ENCODE results near the gene GJB2. TPM values are rescaled to one million over a fixed set of nuclear protein-coding genes. Genes with fewer than 3 reads are reported as not detected.

The GJB2 gene
- total RNA-seq, 5 donors from 2014 or later (not counting 1 experiment from before 2014, with no cell fraction given), result 0.10 to 0.15 TPM; not detected in 3

- Mint-ChIP-seq H3K9me3 (peaks cover 2 to 7% (median 7%) of the 10 kb centered on the region in 3 donors), H3K36me3 (no peaks in the 10 kb centered on the region), H3K27ac (no peak overlapping the region), H3K4me3 (no peak overlapping the region), H3K27me3 (peaks cover 0 to 6% of the 10 kb centered on the region in 2 donors), H3K4me1 (peaks cover 12 to 20% (median 16%) of the 10 kb centered on the region in 3 donors)
- Histone ChIP-seq H3K4me3 (ENCODE audit: control insufficient read depth in 1 of 2, extremely low read depth in 1 of 2, low read length in 1 of 2) (no peak overlapping the region), H3K27ac (ENCODE audit: low read length) (no peak overlapping the region), H3K27me3 (replicated peaks in 1 of 2; ENCODE audit: control insufficient read depth in 2 of 2, extremely low read depth in 1 of 2, insufficient read depth in 2 of 2, low read length in 1 of 2) (no peaks in the 10 kb centered on the region), H3K36me3 (ENCODE audit: control insufficient read depth in 2 of 2, extremely low read depth in 1 of 2, insufficient read depth in 1 of 2, low read length in 1 of 2) (no peaks in the 10 kb centered on the region), H3K4me1 (ENCODE audit: control insufficient read depth in 1 of 2, extremely low read depth in 1 of 2, insufficient read depth in 2 of 2, low read length in 2 of 2) (no peaks in the 10 kb centered on the region), H3K9me3 (no peaks in the 10 kb centered on the region)
- ATAC-seq (replicated peaks in 1 of 4), result no peak
- WGBS (ENCODE audit: insufficient coverage), result 94% methylated on average over 2 of the region's 3 CpGs
- no peak for DNase-seq
- ChIA-PET POLR2A (no interaction called here), CTCF (no interaction called here)
Observed at GRCh38 chr13:20217168-20217567, 24.4 kb upstream of the GJB2 start.

DNA sequence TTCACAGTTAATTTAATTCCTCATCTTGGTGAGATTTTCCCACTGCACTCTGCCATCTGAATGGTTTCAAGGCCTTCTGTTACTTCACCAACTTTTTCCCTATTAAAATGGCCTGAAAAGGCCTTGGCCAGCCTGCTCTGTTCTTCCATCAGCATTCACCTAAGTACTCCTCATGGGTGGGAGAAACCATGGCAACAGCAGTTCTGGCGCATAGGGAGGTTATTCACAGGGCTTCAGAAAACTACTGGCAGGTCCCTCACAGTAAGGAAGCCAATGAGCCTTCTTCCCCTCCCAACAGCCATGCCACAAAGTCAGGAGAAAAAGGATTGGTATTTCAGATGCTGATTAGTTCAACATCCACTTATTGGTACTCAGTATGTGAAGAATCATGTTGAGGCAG lies 17.2 kb upstream of the GJB2 start:
- DNase-seq (no peak), ATAC-seq (replicated peaks in 1 of 4) (no peak)
- peaks cover 0 to 9% (median 0%) of the 10 kb centered on the region in 3 donors for H3K4me1 Mint-ChIP-seq
- CTCF ChIA-PET, result interaction anchor here in 1 of 2 donors (1.1 kb wide), 1 partner anchor 28 kb away, joined by 4 read pairs; no protein-coding TSS in a partner anchor
- H3K9me3 ChIP-seq, result no peaks in the 10 kb centered on the region
- H3K4me1 ChIP-seq (ENCODE audit: control insufficient read depth in 1 of 2, extremely low read depth in 1 of 2, insufficient read depth in 2 of 2, low read length in 2 of 2), result no peaks in the 10 kb centered on the region
- no peak overlapping the region for H3K4me3 ChIP-seq (ENCODE audit: control insufficient read depth in 1 of 2, extremely low read depth in 1 of 2, low read length in 1 of 2)
- H3K4me3 Mint-ChIP-seq, result no peak overlapping the region
- no peaks in the 10 kb centered on the region for H3K36me3 ChIP-seq (ENCODE audit: control insufficient read depth in 2 of 2, extremely low read depth in 1 of 2, insufficient read depth in 1 of 2, low read length in 1 of 2)
- POLR2A ChIA-PET, result no interaction called here
- no CpG with 5 or more reads among the region's 1 CpG for WGBS (ENCODE audit: insufficient coverage)
- peaks cover 0 to 23% of the 10 kb centered on the region in 2 experiments for H3K27me3 ChIP-seq (replicated peaks in 1 of 2; ENCODE audit: control insufficient read depth in 2 of 2, extremely low read depth in 1 of 2, insufficient read depth in 2 of 2, low read length in 1 of 2)
- no peak overlapping the region for H3K27ac ChIP-seq (ENCODE audit: low read length)
- peaks cover 2 to 7% (median 7%) of the 10 kb centered on the region in 3 donors for H3K9me3 Mint-ChIP-seq
- H3K27ac Mint-ChIP-seq, result no peak overlapping the region
- H3K36me3 Mint-ChIP-seq, result no peaks in the 10 kb centered on the region
- peaks cover 18 to 33% of the 10 kb centered on the region in 2 donors for H3K27me3 Mint-ChIP-seq

- 57% methylated on average over 13 of the region's 16 CpGs for WGBS (ENCODE audit: insufficient coverage)
- ChIA-PET POLR2A (no interaction called here), CTCF (no interaction called here)
- Histone ChIP-seq H3K27ac (ENCODE audit: low read length) (no peak overlapping the region), H3K27me3 (replicated peaks in 1 of 2; ENCODE audit: control insufficient read depth in 2 of 2, extremely low read depth in 1 of 2, insufficient read depth in 2 of 2, low read length in 1 of 2) (peaks cover 0 to 27% of the 10 kb centered on the region in 2 experiments), H3K4me1 (ENCODE audit: control insufficient read depth in 1 of 2, extremely low read depth in 1 of 2, insufficient read depth in 2 of 2, low read length in 2 of 2) (no peaks in the 10 kb centered on the region), H3K9me3 (no peaks in the 10 kb centered on the region), H3K4me3 (ENCODE audit: control insufficient read depth in 1 of 2, extremely low read depth in 1 of 2, low read length in 1 of 2) (no peak overlapping the region), H3K36me3 (ENCODE audit: control insufficient read depth in 2 of 2, extremely low read depth in 1 of 2, insufficient read depth in 1 of 2, low read length in 1 of 2) (no peaks in the 10 kb centered on the region)
- H3K4me1 Mint-ChIP-seq, result peaks cover 0 to 9% (median 0%) of the 10 kb centered on the region in 3 donors
- H3K9me3 Mint-ChIP-seq, result peaks cover 0 to 7% (median 0%) of the 10 kb centered on the region in 3 donors
- H3K27me3 Mint-ChIP-seq, result peaks cover 19 to 31% of the 10 kb centered on the region in 2 donors
- no peak for DNase-seq
- H3K4me3 Mint-ChIP-seq, result no peak overlapping the region
- ATAC-seq (replicated peaks in 1 of 4), result no peak
- H3K36me3 Mint-ChIP-seq, result no peaks in the 10 kb centered on the region
- H3K27ac Mint-ChIP-seq, result no peak overlapping the region
Observed at GRCh38 chr13:20206698-20207235, 14.0 kb upstream of the GJB2 start.

GRCh38 chr13:20206065-20206697 lies 13.4 kb upstream of the GJB2 start:
- ChIA-PET CTCF (no interaction called here), POLR2A (no interaction called here)
- no peaks in the 10 kb centered on the region for H3K36me3 ChIP-seq (ENCODE audit: control insufficient read depth in 2 of 2, extremely low read depth in 1 of 2, insufficient read depth in 1 of 2, low read length in 1 of 2)
- 80% methylated on average over 9 of the region's 11 CpGs for WGBS (ENCODE audit: insufficient coverage)
- Mint-ChIP-seq H3K27ac (no peak overlapping the region), H3K36me3 (no peaks in the 10 kb centered on the region), H3K4me1 (peaks cover 0 to 9% (median 0%) of the 10 kb centered on the region in 3 donors), H3K27me3 (peaks cover 21 to 31% of the 10 kb centered on the region in 2 donors), H3K9me3 (peaks cover 0 to 10% (median 0%) of the 10 kb centered on the region in 3 donors), H3K4me3 (no peak overlapping the region)
- no peak overlapping the region for H3K4me3 ChIP-seq (ENCODE audit: control insufficient read depth in 1 of 2, extremely low read depth in 1 of 2, low read length in 1 of 2)
- DNase-seq (no peak), ATAC-seq (replicated peaks in 1 of 4) (no peak)
- H3K27ac ChIP-seq (ENCODE audit: low read length), result no peak overlapping the region
- H3K27me3 ChIP-seq (replicated peaks in 1 of 2; ENCODE audit: control insufficient read depth in 2 of 2, extremely low read depth in 1 of 2, insufficient read depth in 2 of 2, low read length in 1 of 2), result peaks cover 0 to 27% of the 10 kb centered on the region in 2 experiments
- no peaks in the 10 kb centered on the region for H3K9me3 ChIP-seq
- no peaks in the 10 kb centered on the region for H3K4me1 ChIP-seq (ENCODE audit: control insufficient read depth in 1 of 2, extremely low read depth in 1 of 2, insufficient read depth in 2 of 2, low read length in 2 of 2)

DNA sequence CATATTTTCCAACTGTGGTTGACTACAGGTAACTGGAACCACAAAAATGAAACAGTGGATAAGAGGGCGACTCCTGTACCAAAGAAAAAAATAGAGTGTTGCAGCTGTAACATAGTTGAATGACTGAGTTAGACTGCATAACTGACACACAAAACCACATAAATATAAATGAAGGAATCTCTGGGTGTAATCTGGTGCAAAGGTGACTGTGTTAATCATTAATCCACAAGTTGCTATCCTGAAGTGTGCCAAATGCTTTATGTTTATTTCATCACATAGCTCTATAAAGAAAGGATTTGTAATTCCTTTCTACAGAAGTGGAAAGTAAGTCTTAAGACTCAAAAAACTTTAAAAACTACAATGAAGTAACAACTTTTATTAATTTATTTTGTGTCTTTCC lies 6.0 kb upstream of the GJB2 start:
- Histone ChIP-seq H3K27ac (ENCODE audit: low read length) (no peak overlapping the region), H3K4me3 (ENCODE audit: control insufficient read depth in 1 of 2, extremely low read depth in 1 of 2, low read length in 1 of 2) (no peak overlapping the region), H3K36me3 (ENCODE audit: control insufficient read depth in 2 of 2, extremely low read depth in 1 of 2, insufficient read depth in 1 of 2, low read length in 1 of 2) (no peaks in the 10 kb centered on the region), H3K27me3 (replicated peaks in 1 of 2; ENCODE audit: control insufficient read depth in 2 of 2, extremely low read depth in 1 of 2, insufficient read depth in 2 of 2, low read length in 1 of 2) (peaks cover 12 to 23% of the 10 kb centered on the region in 2 experiments), H3K9me3 (no peaks in the 10 kb centered on the region), H3K4me1 (ENCODE audit: control insufficient read depth in 1 of 2, extremely low read depth in 1 of 2, insufficient read depth in 2 of 2, low read length in 2 of 2) (peaks cover 2 to 8% of the 10 kb centered on the region in 2 experiments)
- no peak for DNase-seq
- Mint-ChIP-seq H3K4me1 (peaks cover 13 to 14% (median 13%) of the 10 kb centered on the region in 3 donors), H3K27me3 (peaks cover 30 to 45% of the 10 kb centered on the region in 2 donors), H3K36me3 (no peaks in the 10 kb centered on the region), H3K9me3 (peaks cover 0 to 10% (median 0%) of the 10 kb centered on the region in 3 donors), H3K4me3 (no peak overlapping the region), H3K27ac (no peak overlapping the region)
- ChIA-PET CTCF (interaction anchor here in 1 of 2 donors (0.6 to 2.4 kb wide), 3 partner anchors 12 to 726 kb away, joined by 3 to 9 read pairs (median 4); no protein-coding TSS in a partner anchor), POLR2A (no interaction called here)
- no CpG with 5 or more reads among the region's 1 CpG for WGBS (ENCODE audit: insufficient coverage)
- no peak for ATAC-seq (replicated peaks in 1 of 4)

- ChIA-PET CTCF (interaction anchor here (0.5 to 3.1 kb wide), 30 partner anchors 8 to 1862 kb away, joined by 3 to 18 read pairs (median 5); no protein-coding TSS in a partner anchor), POLR2A (interaction anchor here in 1 of 2 donors (0.6 kb wide), 1 partner anchor 31 kb away, joined by 4 read pairs; no protein-coding TSS in a partner anchor)
- Histone ChIP-seq H3K27me3 (replicated peaks in 1 of 2; ENCODE audit: control insufficient read depth in 2 of 2, extremely low read depth in 1 of 2, insufficient read depth in 2 of 2, low read length in 1 of 2) (peaks cover 12 to 35% of the 10 kb centered on the region in 2 experiments), H3K9me3 (no peaks in the 10 kb centered on the region), H3K4me1 (ENCODE audit: control insufficient read depth in 1 of 2, extremely low read depth in 1 of 2, insufficient read depth in 2 of 2, low read length in 2 of 2) (peaks cover 2 to 18% of the 10 kb centered on the region in 2 experiments), H3K4me3 (ENCODE audit: control insufficient read depth in 1 of 2, extremely low read depth in 1 of 2, low read length in 1 of 2) (no peak overlapping the region), H3K36me3 (ENCODE audit: control insufficient read depth in 2 of 2, extremely low read depth in 1 of 2, insufficient read depth in 1 of 2, low read length in 1 of 2) (no peaks in the 10 kb centered on the region), H3K27ac (ENCODE audit: low read length) (no peak overlapping the region)
- ATAC-seq (replicated peaks in 1 of 4), result peak in 3 of 4 experiments; percentile 40 to 63 (median 43)
- Mint-ChIP-seq H3K4me1 (peaks cover 16 to 22% (median 17%) of the 10 kb centered on the region in 3 donors), H3K36me3 (no peaks in the 10 kb centered on the region), H3K9me3 (peaks cover 0 to 7% (median 0%) of the 10 kb centered on the region in 3 donors), H3K27ac (no peak overlapping the region), H3K4me3 (no peak overlapping the region), H3K27me3 (peaks cover 32 to 49% of the 10 kb centered on the region in 2 donors)
- DNase-seq, result peak in 5 of 35 experiments; percentile 10 to 70 (median 30)
- 100% methylated on average over 1 of the region's 5 CpGs for WGBS (ENCODE audit: insufficient coverage)
Observed at GRCh38 chr13:20197361-20197834, 4.7 kb upstream of the GJB2 start.
